Kidney epithelial cell (primary cell): Measurements from ENCODE around the gene PDCD11. TPM values are rescaled to one million over a fixed set of nuclear protein-coding genes. Genes with fewer than 3 reads are reported as not detected.
"Not testable (repeated sequence)": the region's sequence is repeated elsewhere in the genome, so short reads cannot be mapped to it uniquely, and the experiment has no call there.

ENCODE experiments used
- DNase-seq: peaks from one replicate; pipeline ENCODE4 v3.0.0-alpha.2; 2010; ENCODE audit warnings: low read depth
- H3K27me3 ChIP-seq: 2 replicates; pipeline ENCODE4 v1.6.0; 2011; ENCODE audit warnings: low read length; ENCODE audit not compliant: control insufficient read depth, insufficient read depth
- H3K36me3 ChIP-seq: 2 replicates; pipeline ENCODE4 v1.5.1; 2011; ENCODE audit warnings: low read length; ENCODE audit not compliant: control insufficient read depth, insufficient read depth
- H3K4me3 ChIP-seq: 2 replicates; pipeline ENCODE4 v1.5.1; 2011; ENCODE audit warnings: low read depth, mild to moderate bottlenecking, control low read depth, low read length
- total RNA-seq: library from RNA; depleted of rRNA; stranded (reverse); fragments of >200 nt; gene quantifications from 2 replicates; pipeline ENCODE4 v1.2.3, GENCODE V29; 2015
- TF ChIP-seq, protein P1 (sequence below): IDR thresholded peaks from 2 replicates; pipeline ENCODE4 v1.5.1; 2011; ENCODE audit warnings: mild to moderate bottlenecking, moderate library complexity, low read length, control low read depth, inconsistent platforms; ENCODE audit not compliant: insufficient read depth, poor library complexity, severe bottlenecking

Gene PDCD11, protein sequence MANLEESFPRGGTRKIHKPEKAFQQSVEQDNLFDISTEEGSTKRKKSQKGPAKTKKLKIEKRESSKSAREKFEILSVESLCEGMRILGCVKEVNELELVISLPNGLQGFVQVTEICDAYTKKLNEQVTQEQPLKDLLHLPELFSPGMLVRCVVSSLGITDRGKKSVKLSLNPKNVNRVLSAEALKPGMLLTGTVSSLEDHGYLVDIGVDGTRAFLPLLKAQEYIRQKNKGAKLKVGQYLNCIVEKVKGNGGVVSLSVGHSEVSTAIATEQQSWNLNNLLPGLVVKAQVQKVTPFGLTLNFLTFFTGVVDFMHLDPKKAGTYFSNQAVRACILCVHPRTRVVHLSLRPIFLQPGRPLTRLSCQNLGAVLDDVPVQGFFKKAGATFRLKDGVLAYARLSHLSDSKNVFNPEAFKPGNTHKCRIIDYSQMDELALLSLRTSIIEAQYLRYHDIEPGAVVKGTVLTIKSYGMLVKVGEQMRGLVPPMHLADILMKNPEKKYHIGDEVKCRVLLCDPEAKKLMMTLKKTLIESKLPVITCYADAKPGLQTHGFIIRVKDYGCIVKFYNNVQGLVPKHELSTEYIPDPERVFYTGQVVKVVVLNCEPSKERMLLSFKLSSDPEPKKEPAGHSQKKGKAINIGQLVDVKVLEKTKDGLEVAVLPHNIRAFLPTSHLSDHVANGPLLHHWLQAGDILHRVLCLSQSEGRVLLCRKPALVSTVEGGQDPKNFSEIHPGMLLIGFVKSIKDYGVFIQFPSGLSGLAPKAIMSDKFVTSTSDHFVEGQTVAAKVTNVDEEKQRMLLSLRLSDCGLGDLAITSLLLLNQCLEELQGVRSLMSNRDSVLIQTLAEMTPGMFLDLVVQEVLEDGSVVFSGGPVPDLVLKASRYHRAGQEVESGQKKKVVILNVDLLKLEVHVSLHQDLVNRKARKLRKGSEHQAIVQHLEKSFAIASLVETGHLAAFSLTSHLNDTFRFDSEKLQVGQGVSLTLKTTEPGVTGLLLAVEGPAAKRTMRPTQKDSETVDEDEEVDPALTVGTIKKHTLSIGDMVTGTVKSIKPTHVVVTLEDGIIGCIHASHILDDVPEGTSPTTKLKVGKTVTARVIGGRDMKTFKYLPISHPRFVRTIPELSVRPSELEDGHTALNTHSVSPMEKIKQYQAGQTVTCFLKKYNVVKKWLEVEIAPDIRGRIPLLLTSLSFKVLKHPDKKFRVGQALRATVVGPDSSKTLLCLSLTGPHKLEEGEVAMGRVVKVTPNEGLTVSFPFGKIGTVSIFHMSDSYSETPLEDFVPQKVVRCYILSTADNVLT (N-terminal part only)
- 49.2 and 53.0 TPM in 2 replicates for total RNA-seq

- Histone ChIP-seq H3K36me3 (peaks cover 2% of the 10 kb centered on the region), H3K4me3 (peak within 1 kb of the TSS; percentile 86), H3K27me3 (no peaks in the 10 kb centered on the region)
- peak; percentile 94 for DNase-seq
- TF ChIP-seq, protein P1, sequence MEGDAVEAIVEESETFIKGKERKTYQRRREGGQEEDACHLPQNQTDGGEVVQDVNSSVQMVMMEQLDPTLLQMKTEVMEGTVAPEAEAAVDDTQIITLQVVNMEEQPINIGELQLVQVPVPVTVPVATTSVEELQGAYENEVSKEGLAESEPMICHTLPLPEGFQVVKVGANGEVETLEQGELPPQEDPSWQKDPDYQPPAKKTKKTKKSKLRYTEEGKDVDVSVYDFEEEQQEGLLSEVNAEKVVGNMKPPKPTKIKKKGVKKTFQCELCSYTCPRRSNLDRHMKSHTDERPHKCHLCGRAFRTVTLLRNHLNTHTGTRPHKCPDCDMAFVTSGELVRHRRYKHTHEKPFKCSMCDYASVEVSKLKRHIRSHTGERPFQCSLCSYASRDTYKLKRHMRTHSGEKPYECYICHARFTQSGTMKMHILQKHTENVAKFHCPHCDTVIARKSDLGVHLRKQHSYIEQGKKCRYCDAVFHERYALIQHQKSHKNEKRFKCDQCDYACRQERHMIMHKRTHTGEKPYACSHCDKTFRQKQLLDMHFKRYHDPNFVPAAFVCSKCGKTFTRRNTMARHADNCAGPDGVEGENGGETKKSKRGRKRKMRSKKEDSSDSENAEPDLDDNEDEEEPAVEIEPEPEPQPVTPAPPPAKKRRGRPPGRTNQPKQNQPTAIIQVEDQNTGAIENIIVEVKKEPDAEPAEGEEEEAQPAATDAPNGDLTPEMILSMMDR = peak; percentile 14
Observed at GRCh38 chr10:103396067-103396788, at the start of gene PDCD11, which contains the start of gene ATP5MK. Gene PDCD11 (plus strand): TSS chr10:103396626. CDS start chr10:103398427, 1,801 bp downstream. Gene ATP5MK (minus strand): TSS chr10:103396475. CDS start chr10:103392457, 4,018 bp downstream.

DNA sequence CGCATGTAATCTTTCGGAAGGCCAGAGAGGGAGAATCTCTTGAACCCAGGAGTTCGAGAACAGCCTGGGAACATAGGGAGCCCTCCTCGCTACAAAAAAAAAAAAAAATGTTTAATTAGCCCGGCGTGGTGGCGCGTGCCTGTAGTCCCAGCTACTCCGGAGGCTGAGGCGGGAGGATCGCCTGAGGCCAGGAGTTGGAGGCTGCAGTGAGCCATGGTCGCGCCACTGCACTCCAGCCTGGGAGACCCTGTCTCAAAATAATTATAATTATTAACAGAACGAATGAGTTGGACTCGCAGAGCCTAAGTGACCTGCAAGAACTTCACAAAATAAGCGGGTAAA is 46.3 kb upstream of the PDCD11 start:
- TF ChIP-seq, protein P1 = no peak
- Histone ChIP-seq H3K27me3 (no peaks in the 10 kb centered on the region), H3K36me3 (no peaks in the 10 kb centered on the region), H3K4me3 (peak overlapping the region; percentile 82)
- no peak for DNase-seq

- no peak for DNase-seq
- TF ChIP-seq, protein P1 = no peak
- H3K4me3 ChIP-seq = peak within 1 kb of the TSS; percentile 82
- no peaks in the 10 kb centered on the region for H3K36me3 ChIP-seq
- no peaks in the 10 kb centered on the region for H3K27me3 ChIP-seq
Observed at GRCh38 chr10:103350517-103351260, 45.7 kb upstream of the PDCD11 start, which contains the start of gene PCGF6. Gene PCGF6 (minus strand): TSS chr10:103351140. CDS start chr10:103351066, 74 bp downstream.

DNA sequence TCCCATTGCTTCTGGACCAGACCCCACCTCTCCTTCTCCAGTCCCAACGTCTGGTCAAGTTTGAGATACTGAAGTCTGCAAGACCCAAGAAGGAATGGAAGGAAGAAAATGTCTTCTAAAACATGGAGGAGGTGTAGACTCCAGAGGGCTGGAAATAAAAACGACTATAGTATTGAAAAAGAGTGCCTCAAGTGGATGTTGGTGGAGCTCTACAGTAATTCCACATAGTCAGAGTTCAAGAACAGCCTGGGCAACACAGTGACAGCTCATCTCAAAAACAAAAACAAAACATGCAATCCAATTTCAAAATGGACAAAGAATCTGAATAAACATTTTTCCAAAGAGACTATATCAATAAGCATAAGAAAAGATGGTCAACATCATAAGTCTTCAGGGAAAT is 43.1 kb upstream of the PDCD11 start:
- Histone ChIP-seq H3K36me3 (no peaks in the 10 kb centered on the region), H3K27me3 (no peaks in the 10 kb centered on the region), H3K4me3 (no peak overlapping the region)
- TF ChIP-seq, protein P1 = no peak
- DNase-seq = no peak

DNA sequence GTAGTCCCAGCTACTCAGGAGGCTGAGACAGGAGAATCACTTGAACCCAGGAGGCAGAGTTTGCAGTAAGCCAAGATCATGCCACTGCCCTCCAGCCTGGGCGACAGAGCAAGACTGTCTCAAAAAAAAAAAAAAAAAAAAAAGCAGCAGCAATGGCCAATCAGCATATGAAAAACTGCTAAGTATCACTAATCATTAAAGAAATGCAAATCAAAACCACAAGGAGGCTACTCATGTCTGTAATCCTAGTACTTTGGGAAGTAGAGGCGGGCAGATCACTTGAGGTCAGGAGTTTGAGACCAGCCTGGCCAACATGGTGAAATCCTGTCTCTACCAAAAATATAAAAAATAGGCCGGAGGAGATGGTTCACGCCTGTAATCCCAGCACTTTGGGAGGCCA is 41.9 kb upstream of the PDCD11 start:
- not testable (repeated sequence) for H3K27me3 ChIP-seq, DNase-seq, H3K4me3 ChIP-seq, H3K36me3 ChIP-seq
